ENCODE results near the gene DNAI4. TPM values are rescaled to one million over a fixed set of nuclear protein-coding genes. Genes with fewer than 3 reads are reported as not detected.

DNAI4 gene
- total and polyA plus RNA-seq, 9 of the 15 experiments (the other 6 are each of a cell fraction or from before 2014, with no cell fraction given), result 0.57 to 4.8 (median 2.6) TPM; not detected in 1

DNA sequence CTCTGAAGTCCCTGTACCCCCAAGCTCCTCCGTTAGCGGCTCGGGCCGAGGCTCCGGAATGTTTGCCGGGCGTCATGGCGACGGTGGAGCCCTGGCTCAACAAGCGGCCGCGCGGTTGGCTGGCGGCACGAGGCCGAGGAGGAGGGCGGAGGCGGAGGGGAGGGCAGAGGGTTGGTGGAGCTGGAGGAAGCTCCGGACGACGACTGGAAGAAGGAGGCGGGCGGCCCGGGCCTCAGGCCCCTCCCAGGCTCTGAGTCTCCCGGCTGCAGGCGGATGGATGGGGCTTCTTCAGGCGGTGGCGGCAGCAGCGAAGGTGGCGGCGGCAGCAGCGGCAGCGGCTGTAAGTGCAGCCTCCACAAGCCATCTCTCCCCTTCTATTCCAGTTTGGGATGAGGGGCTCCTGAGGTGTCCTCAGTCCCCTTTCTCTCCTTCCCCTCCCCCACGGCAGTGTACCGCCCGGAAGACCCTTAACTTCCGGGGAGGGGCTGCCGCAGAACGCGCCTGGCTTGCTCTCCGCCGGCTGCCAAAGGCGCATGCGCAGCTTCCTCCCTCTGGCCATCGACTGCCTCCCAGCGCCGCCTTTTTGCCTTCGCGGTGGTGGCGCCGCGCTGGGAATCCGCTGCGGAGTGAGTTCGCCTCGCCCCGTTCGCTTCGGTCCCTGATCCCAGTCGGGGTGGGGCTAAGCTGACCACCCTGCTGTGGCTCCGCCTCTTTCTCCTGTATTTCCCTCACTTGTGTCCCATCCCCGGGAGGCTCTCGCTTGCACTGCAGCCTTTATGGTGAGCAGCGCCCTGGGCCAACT is at the start of gene DNAI4, which contains the start of gene MIER1 (continued):
- no peak; the same call in 1 of the 2 replicates for TF ChIP-seq JUND (IDR thresholded peaks at IDR 0.05; ENCODE audit: borderline replicate concordance, low read depth, low read length)
- peak; percentile 57; the same call in 1 of the 3 replicates for TF ChIP-seq JUND (tag; IDR thresholded peaks at IDR 0.05; ENCODE audit: borderline replicate concordance, low read depth, low read length)
- TF ChIP-seq, protein P1, sequence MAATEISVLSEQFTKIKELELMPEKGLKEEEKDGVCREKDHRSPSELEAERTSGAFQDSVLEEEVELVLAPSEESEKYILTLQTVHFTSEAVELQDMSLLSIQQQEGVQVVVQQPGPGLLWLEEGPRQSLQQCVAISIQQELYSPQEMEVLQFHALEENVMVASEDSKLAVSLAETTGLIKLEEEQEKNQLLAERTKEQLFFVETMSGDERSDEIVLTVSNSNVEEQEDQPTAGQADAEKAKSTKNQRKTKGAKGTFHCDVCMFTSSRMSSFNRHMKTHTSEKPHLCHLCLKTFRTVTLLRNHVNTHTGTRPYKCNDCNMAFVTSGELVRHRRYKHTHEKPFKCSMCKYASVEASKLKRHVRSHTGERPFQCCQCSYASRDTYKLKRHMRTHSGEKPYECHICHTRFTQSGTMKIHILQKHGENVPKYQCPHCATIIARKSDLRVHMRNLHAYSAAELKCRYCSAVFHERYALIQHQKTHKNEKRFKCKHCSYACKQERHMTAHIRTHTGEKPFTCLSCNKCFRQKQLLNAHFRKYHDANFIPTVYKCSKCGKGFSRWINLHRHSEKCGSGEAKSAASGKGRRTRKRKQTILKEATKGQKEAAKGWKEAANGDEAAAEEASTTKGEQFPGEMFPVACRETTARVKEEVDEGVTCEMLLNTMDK (IDR thresholded peaks at IDR 0.05; ENCODE audit: borderline replicate concordance, insufficient read depth, low read depth, low read length, poor library complexity, severe bottlenecking), result no peak
- TF ChIP-seq EP400 (IDR thresholded peaks at IDR 0.05), result peak; percentile 88
- TF ChIP-seq ZNF830 (CRISPR knock-in tag; IDR thresholded peaks at IDR 0.05), result no peak
- peak; percentile 97 for TF ChIP-seq RFX1 (IDR thresholded peaks at IDR 0.05)
- TF ChIP-seq POLR2AphosphoS2 (IDR thresholded peaks at IDR 0.05; ENCODE audit: low read length), result no peak; the same call in 1 of the 2 replicates
- TF ChIP-seq SAP30 (IDR thresholded peaks at IDR 0.05; ENCODE audit: borderline replicate concordance, insufficient read depth, low read depth, low read length, poor library complexity, severe bottlenecking), result peak; percentile 95
- peak; percentile 85; the same call in 1 of the 2 replicates for TF ChIP-seq BMI1 (IDR thresholded peaks at IDR 0.05; ENCODE audit: low read length)
- TF ChIP-seq ZBED1 (IDR thresholded peaks at IDR 0.05), result peak; percentile 69; the same call in 1 of the 2 replicates
- TF ChIP-seq FOSL1 (tag; conservative IDR thresholded peaks at IDR 0.05), result 0 out of 2 replicates have a peak, but pooled peaks have one; percentile 30
- peak; percentile 69 for TF ChIP-seq SOX6 (IDR thresholded peaks at IDR 0.05)
- no peak for TF ChIP-seq ZNF644 (tag; IDR thresholded peaks at IDR 0.05; ENCODE audit: low read depth)
- no peak for TF ChIP-seq RFX7 (CRISPR knock-in tag; IDR thresholded peaks at IDR 0.05)
- TF ChIP-seq SMARCA4 (IDR thresholded peaks at IDR 0.05), result peak; percentile 6; the same call in 1 of the 2 replicates
- peak; percentile 97 for TF ChIP-seq NRF1 (conservative IDR thresholded peaks at IDR 0.05 in 1 of 2, IDR thresholded peaks at IDR 0.05 in 1 of 2)
- TF ChIP-seq, protein P2, sequence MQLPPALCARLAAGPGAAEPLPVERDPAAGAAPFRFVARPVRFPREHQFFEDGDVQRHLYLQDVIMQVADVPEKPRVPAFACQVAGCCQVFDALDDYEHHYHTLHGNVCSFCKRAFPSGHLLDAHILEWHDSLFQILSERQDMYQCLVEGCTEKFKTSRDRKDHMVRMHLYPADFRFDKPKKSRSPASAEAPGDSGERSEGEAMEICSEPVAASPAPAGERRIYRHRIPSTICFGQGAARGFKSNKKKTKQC (CRISPR knock-in tag; IDR thresholded peaks at IDR 0.05), result peak; percentile 8; the same call in 1 of the 2 replicates
- TF ChIP-seq TRIM24 (IDR thresholded peaks at IDR 0.05), result peak in 1 of 2 experiments; percentile 41; a peak in 1 of 4 replicates
- peak; percentile 83 for TF ChIP-seq MXI1 (IDR thresholded peaks at IDR 0.05; ENCODE audit: low read depth, low read length)
- peak; percentile 65; the same call in 1 of the 2 replicates for TF ChIP-seq MTA3 (IDR thresholded peaks at IDR 0.05; ENCODE audit: borderline replicate concordance)
- no peak for TF ChIP-seq RUNX1 (IDR thresholded peaks at IDR 0.05; ENCODE audit: low read depth)
- TF ChIP-seq, protein P3, sequence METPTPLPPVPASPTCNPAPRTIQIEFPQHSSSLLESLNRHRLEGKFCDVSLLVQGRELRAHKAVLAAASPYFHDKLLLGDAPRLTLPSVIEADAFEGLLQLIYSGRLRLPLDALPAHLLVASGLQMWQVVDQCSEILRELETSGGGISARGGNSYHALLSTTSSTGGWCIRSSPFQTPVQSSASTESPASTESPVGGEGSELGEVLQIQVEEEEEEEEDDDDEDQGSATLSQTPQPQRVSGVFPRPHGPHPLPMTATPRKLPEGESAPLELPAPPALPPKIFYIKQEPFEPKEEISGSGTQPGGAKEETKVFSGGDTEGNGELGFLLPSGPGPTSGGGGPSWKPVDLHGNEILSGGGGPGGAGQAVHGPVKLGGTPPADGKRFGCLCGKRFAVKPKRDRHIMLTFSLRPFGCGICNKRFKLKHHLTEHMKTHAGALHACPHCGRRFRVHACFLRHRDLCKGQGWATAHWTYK (CRISPR knock-in tag; IDR thresholded peaks at IDR 0.05), result 0 out of 2 replicates have a peak, but pooled peaks have one; percentile 24
- peak; percentile 62 for TF ChIP-seq POLR2B (IDR thresholded peaks at IDR 0.05; ENCODE audit: low read depth, partially characterized antibody)
